Stimulated activated CD4-positive, alpha-beta T cell treated with anti-CD3 and anti-CD28 coated beads, Interleukin-15, amount 100 ng/mL, for 1 hour (primary cell): ENCODE measurements around the gene DTHD1.

ENCODE experiments used
- DNase-seq, 2 donors: peaks; one replicate each; pipeline ENCODE4 v3.0.0-alpha.2; 2020; ENCODE audit warnings: low read depth in 1 of 2, low spot score in 1 of 2

DTHD1 gene

GRCh38 chr4:36313301-36313700 is 31.9 kb downstream of the DTHD1 start:
- no peak for DNase-seq

GRCh38 chr4:36313703-36314102 is 32.3 kb downstream of the DTHD1 start:
- no peak for DNase-seq

GRCh38 chr4:36316607-36317006 is 35.2 kb downstream of the DTHD1 start:
- no peak for DNase-seq

- no peak for DNase-seq
Observed at GRCh38 chr4:36317721-36318120, 36.3 kb downstream of the DTHD1 start.

- no peak for DNase-seq
Observed at GRCh38 chr4:36320117-36320896, 38.9 kb downstream of the DTHD1 start.

- no peak for DNase-seq
Observed at GRCh38 chr4:36321176-36321575, 39.8 kb downstream of the DTHD1 start.

GRCh38 chr4:36322921-36323354 is 41.5 kb downstream of the DTHD1 start:
- DNase-seq: no peak

GRCh38 chr4:36323816-36324419 is 42.5 kb downstream of the DTHD1 start:
- no peak for DNase-seq

GRCh38 chr4:36324808-36325207 is 43.4 kb downstream of the DTHD1 start:
- DNase-seq: no peak

- no peak for DNase-seq
Observed at GRCh38 chr4:36325499-36325898, 44.1 kb downstream of the DTHD1 start.

GRCh38 chr4:36325926-36326325 is 44.5 kb downstream of the DTHD1 start:
- no peak for DNase-seq

GRCh38 chr4:36326476-36327029 is 45.1 kb downstream of the DTHD1 start:
- DNase-seq: no peak

- DNase-seq: no peak
Observed at GRCh38 chr4:36327400-36327799, 46.0 kb downstream of the DTHD1 start.

- no peak for DNase-seq
Observed at GRCh38 chr4:36328130-36328529, 46.7 kb downstream of the DTHD1 start.

- no peak for DNase-seq
Observed at GRCh38 chr4:36329228-36329627, 47.8 kb downstream of the DTHD1 start.

- DNase-seq: no peak
Observed at GRCh38 chr4:36330796-36331195, 49.4 kb downstream of the DTHD1 start.

GRCh38 chr4:36332023-36332781 is 50.8 kb downstream of the DTHD1 start:
- no peak for DNase-seq

GRCh38 chr4:36332782-36333131 is 51.3 kb downstream of the DTHD1 start:
- no peak for DNase-seq

- DNase-seq: no peak
Observed at GRCh38 chr4:36333303-36333877, 52.0 kb downstream of the DTHD1 start.

GRCh38 chr4:36337665-36338185 is 56.3 kb downstream of the DTHD1 start:
- DNase-seq: no peak

GRCh38 chr4:36338973-36339372 is 57.6 kb downstream of the DTHD1 start:
- DNase-seq: no peak
